Omental fat pad (tissue), 4 donors: Measurements from ENCODE around the gene FZD10. TPM values are rescaled to one million over a fixed set of nuclear protein-coding genes. Genes with fewer than 3 reads are reported as not detected.

Source experiments
- ATAC-seq: fragments of 150-250 bp; one replicate; pipeline ENCODE4 v1.9.1; 2016; ENCODE audit warnings: mild to moderate bottlenecking, moderate library complexity; ENCODE audit not compliant: low FRiP score
- DNase-seq: peaks from one replicate; pipeline ENCODE4 v3.0.0-alpha.2; 2019; ENCODE audit warnings: low spot score
- CTCF ChIP-seq, 3 donors: fragments of 450-650 bp; IDR thresholded peaks; one replicate each; pipeline ENCODE4 v1.5.1; 2016 to 2017; ENCODE audit warnings: antibody characterized with exemption in 3 of 3, mild to moderate bottlenecking in 3 of 3, moderate library complexity in 2 of 3
- total RNA-seq, 4 donors: library from RNA; depleted of rRNA; stranded (reverse); fragments of >200 nt; gene quantifications; one replicate each; pipeline ENCODE4 v1.1.0, GENCODE V29; 2016

FZD10 gene
- total RNA-seq, 4 donors from 2014 or later, result 0.25 to 3.8 (median 0.98) TPM

DNA sequence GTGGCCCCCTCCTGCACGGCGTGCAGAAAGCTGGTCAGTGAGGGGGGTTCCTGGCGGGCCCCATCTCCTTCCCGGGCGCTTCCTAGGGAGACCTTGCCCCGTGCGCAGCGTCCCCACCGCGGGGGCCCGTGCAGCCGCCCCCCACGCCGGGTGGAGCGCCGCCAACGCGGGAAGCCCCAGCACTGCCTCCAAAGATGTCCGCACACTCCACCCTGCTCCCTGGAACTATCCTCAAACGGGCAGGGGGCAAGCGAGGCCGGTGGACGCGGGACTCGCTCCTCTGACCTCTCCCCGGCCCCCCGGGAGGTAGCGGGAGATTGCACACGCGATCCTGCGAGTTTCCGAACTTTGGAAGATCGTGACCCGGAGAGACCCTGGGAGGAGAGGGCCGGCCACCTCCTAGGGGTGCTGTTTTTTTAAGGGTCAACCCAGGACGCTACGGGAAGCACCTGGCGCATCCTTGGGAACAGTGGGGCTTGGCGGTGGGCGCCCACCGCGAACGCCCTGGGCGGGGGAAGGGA is 1.5 kb upstream of the FZD10 start:
- no peak for DNase-seq

DNA sequence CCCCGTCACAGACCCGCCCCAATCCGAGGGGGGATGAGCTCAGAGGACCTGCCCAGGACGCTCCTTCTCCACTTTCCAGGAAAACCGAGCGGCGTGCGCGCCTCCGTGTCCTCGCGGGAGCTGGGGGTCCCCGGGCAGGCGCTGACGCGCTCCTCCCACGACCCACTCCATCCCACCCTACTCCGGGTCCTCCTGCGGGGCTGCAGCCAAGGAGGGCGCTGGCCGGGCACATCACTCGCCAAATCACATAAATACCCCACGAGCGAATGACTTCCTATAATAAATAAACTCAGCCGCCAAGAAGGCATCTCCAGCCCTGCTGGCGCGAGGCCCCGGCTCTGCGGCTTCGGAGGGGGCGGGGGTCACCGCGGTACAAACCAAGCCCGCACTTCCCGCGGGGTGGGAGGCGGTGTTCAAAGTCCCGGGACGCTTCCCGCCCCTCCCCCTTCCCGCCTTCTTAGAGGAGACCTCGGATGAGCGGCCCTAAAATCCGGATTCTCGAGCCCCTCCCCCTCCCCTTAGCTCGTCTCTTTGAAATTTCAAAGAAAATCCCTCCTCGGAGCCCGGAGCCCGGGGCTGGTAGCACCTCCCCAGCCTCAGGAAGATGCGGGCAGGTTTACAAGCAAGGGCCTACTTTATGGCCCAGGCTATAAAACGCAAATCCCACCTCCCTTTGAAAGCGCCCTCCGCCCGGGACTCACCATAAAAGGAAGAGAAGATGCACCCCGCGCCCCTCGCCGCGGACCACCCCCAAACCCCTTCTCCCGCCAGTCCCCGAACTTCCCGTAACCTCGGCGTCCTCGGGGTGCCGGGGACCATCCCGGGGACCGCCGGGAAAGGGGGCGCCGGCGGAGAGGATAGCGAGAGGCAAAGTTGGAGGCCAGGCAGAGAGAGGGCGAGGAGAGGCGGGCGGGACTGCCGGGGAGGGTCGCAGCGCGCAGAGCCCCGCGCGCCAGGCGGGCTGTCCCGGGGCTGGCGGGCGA is 712 bp upstream of the FZD10 start:
- TF ChIP-seq CTCF (IDR thresholded peaks at IDR 0.05), result no peak
- no peak for DNase-seq
- ATAC-seq, result peak; percentile 7

More for the DNA sequence above, 1.5 kb upstream of the FZD10 start:
- TF ChIP-seq CTCF (IDR thresholded peaks at IDR 0.05), result no peak
- ATAC-seq, result no peak

GRCh38 chr12:130162745-130163460 is 639 bp downstream of the FZD10 start:
- DNase-seq, result no peak
- no peak for ATAC-seq
- no peak for TF ChIP-seq CTCF (IDR thresholded peaks at IDR 0.05)

DNA sequence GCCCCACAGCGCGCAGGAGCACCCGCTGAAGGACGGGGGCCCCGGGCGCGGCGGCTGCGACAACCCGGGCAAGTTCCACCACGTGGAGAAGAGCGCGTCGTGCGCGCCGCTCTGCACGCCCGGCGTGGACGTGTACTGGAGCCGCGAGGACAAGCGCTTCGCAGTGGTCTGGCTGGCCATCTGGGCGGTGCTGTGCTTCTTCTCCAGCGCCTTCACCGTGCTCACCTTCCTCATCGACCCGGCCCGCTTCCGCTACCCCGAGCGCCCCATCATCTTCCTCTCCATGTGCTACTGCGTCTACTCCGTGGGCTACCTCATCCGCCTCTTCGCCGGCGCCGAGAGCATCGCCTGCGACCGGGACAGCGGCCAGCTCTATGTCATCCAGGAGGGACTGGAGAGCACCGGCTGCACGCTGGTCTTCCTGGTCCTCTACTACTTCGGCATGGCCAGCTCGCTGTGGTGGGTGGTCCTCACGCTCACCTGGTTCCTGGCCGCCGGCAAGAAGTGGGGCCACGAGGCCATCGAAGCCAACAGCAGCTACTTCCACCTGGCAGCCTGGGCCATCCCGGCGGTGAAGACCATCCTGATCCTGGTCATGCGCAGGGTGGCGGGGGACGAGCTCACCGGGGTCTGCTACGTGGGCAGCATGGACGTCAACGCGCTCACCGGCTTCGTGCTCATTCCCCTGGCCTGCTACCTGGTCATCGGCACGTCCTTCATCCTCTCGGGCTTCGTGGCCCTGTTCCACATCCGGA is 1.4 kb downstream of the FZD10 start:
- DNase-seq, result no peak
- ATAC-seq, result no peak
- no peak for TF ChIP-seq CTCF (IDR thresholded peaks at IDR 0.05)

GRCh38 chr12:130164216-130164542 is 1.9 kb downstream of the FZD10 start:
- DNase-seq (no peak), ATAC-seq (no peak)
- TF ChIP-seq CTCF (IDR thresholded peaks at IDR 0.05), result no peak

GRCh38 chr12:130164936-130165335 is 2.7 kb downstream of the FZD10 start:
- no peak for ATAC-seq
- DNase-seq, result no peak
- no peak for TF ChIP-seq CTCF (IDR thresholded peaks at IDR 0.05)
